ENCODE data around the gene PDGFC. TPM values are rescaled to one million over a fixed set of nuclear protein-coding genes. Genes with fewer than 3 reads are reported as not detected.

Gene PDGFC
- polyA plus RNA-seq, 3 donors, result 2.5 to 5.0 (median 4.9) TPM

GRCh38 chr4:156968479-156968984 lies 3.1 kb downstream of the PDGFC start:
- Mint-ChIP-seq H3K27me3 (ENCODE audit: low read depth in 3 of 3) (peaks cover 0 to 3% (median 1%) of the 10 kb centered on the region in 3 donors), H3K4me1 (peaks cover 65% of the 10 kb centered on the region), H3K4me3 (peak overlapping the region; percentile 17 to 67), H3K9me3 (peaks cover 0 to 3% (median 0%) of the 10 kb centered on the region in 7 donors), H3K36me3 (no peaks in the 10 kb centered on the region), H3K27ac (peak overlapping the region in 6 of 7 donors; percentile 30 to 83 (median 70))
- no peak overlapping the region for H3K9ac ChIP-seq (ENCODE audit: insufficient read depth, low read length, poor library complexity, severe bottlenecking)
- TF ChIP-seq CTCF (IDR thresholded peaks at IDR 0.05), result peak; percentile 91
- H3K4me1 ChIP-seq (ENCODE audit: control insufficient read depth in 1 of 2, insufficient read depth in 2 of 2, low read length in 2 of 2), result peaks cover 55 to 64% of the 10 kb centered on the region in 2 donors
- intact Hi-C loops (cut with micrococcal nuclease), result loop anchor here in 1 of 2 donors (5.0 to 10.0 kb wide), 2 partner anchors 76 to 134 kb away; no protein-coding TSS in a partner anchor
- no peaks in the 10 kb centered on the region for H3K36me3 ChIP-seq (replicated peaks in 1 of 2; ENCODE audit: control insufficient read depth in 1 of 2, insufficient read depth in 2 of 2, low read length in 2 of 2)
- WGBS (ENCODE audit: insufficient coverage), result 0% methylated on average over 1 of the region's 2 CpGs
- no peak overlapping the region for H3K27ac ChIP-seq (ENCODE audit: low read depth in 1 of 2, low read length in 2 of 2)
- H3K4me2 ChIP-seq (replicated peaks; ENCODE audit: extremely low read depth, low read length, poor library complexity, severe bottlenecking), result peak overlapping the region; percentile 81
- H3K9me3 ChIP-seq (replicated peaks in 1 of 2; ENCODE audit: control insufficient read depth in 1 of 2, insufficient read depth in 1 of 2, low read length in 2 of 2), result no peaks in the 10 kb centered on the region
- H4K20me1 ChIP-seq (ENCODE audit: insufficient read depth, low read length), result no peaks in the 10 kb centered on the region
- H3K4me3 ChIP-seq (replicated peaks in 1 of 3; ENCODE audit: low read depth in 2 of 3, low read length in 3 of 3), result peak overlapping the region in 1 of 3 experiments; percentile 39
- no peaks in the 10 kb centered on the region for H3K27me3 ChIP-seq (ENCODE audit: control insufficient read depth in 2 of 2, insufficient read depth in 2 of 2, low read length in 2 of 2)
- peak; percentile 74 to 82 (median 81) for DNase-seq
- peaks cover 4% of the 10 kb centered on the region for H3K79me2 ChIP-seq (ENCODE audit: insufficient read depth, low read length)
- H2AFZ ChIP-seq (ENCODE audit: insufficient read depth, low read depth, low read length, poor library complexity, severe bottlenecking), result no peak overlapping the region

GRCh38 chr4:156966836-156967235 lies 4.8 kb downstream of the PDGFC start:
- H3K36me3 ChIP-seq (replicated peaks in 1 of 2; ENCODE audit: control insufficient read depth in 1 of 2, insufficient read depth in 2 of 2, low read length in 2 of 2), result no peaks in the 10 kb centered on the region
- no peak overlapping the region for H3K9ac ChIP-seq (ENCODE audit: insufficient read depth, low read length, poor library complexity, severe bottlenecking)
- H3K4me3 ChIP-seq (replicated peaks in 1 of 3; ENCODE audit: low read depth in 2 of 3, low read length in 3 of 3), result peak overlapping the region in 1 of 3 experiments; percentile 31
- H2AFZ ChIP-seq (ENCODE audit: insufficient read depth, low read depth, low read length, poor library complexity, severe bottlenecking), result no peak overlapping the region
- H3K4me2 ChIP-seq (replicated peaks; ENCODE audit: extremely low read depth, low read length, poor library complexity, severe bottlenecking), result peak overlapping the region; percentile 32
- H3K27ac Mint-ChIP-seq, result peak overlapping the region; percentile 61 to 89 (median 85)
- intact Hi-C loops (cut with micrococcal nuclease), result loop anchor here in 1 of 2 donors (5.0 to 10.0 kb wide), 2 partner anchors 75 to 132 kb away; no protein-coding TSS in a partner anchor
- peak overlapping the region; percentile 21 to 71 for H3K27ac ChIP-seq (ENCODE audit: low read depth in 1 of 2, low read length in 2 of 2)
- H4K20me1 ChIP-seq (ENCODE audit: insufficient read depth, low read length), result no peaks in the 10 kb centered on the region
- peaks cover 0 to 1% (median 0%) of the 10 kb centered on the region in 3 donors for H3K27me3 Mint-ChIP-seq (ENCODE audit: low read depth in 3 of 3)
- no peaks in the 10 kb centered on the region for H3K9me3 ChIP-seq (replicated peaks in 1 of 2; ENCODE audit: control insufficient read depth in 1 of 2, insufficient read depth in 1 of 2, low read length in 2 of 2)
- peaks cover 0 to 3% of the 10 kb centered on the region in 2 donors for H3K36me3 Mint-ChIP-seq
- H3K79me2 ChIP-seq (ENCODE audit: insufficient read depth, low read length), result peaks cover 4% of the 10 kb centered on the region
- DNase-seq, result peak; percentile 28 to 75 (median 60)
- WGBS (ENCODE audit: insufficient coverage), result no CpG with 5 or more reads among the region's 2 CpGs
- H3K4me3 Mint-ChIP-seq, result peak overlapping the region in 1 of 2 donors; percentile 26
- no peaks in the 10 kb centered on the region for H3K27me3 ChIP-seq (ENCODE audit: control insufficient read depth in 2 of 2, insufficient read depth in 2 of 2, low read length in 2 of 2)
- peaks cover 0 to 5% (median 0%) of the 10 kb centered on the region in 7 donors for H3K9me3 Mint-ChIP-seq
- peaks cover 67% of the 10 kb centered on the region for H3K4me1 Mint-ChIP-seq
- H3K4me1 ChIP-seq (ENCODE audit: control insufficient read depth in 1 of 2, insufficient read depth in 2 of 2, low read length in 2 of 2), result peaks cover 46 to 54% of the 10 kb centered on the region in 2 donors
- TF ChIP-seq CTCF (IDR thresholded peaks at IDR 0.05), result no peak

All from CD14-positive monocyte (primary cell).